Common myeloid progenitor, CD34-positive (primary cell): ENCODE data around the gene SLX4IP.
A peak's percentile ranks its signal among the peaks of the same experiment; 100 is the strongest.

Experiments
- CTCF ChIA-PET: fragments of 350-600 bp; sonication (Branson Sonifier 250); formaldehyde crosslinking; loops from one replicate; lab custom pipeline; 2021; ENCODE audit warnings: antibody characterized with exemption; lab: Charles Lee
- POLR2A ChIA-PET: fragments of 350-600 bp; sonication (Branson Sonifier 250); formaldehyde crosslinking; loops from one replicate; lab custom pipeline; 2021; ENCODE audit warnings: antibody characterized with exemption; lab: Charles Lee
- DNase-seq, 3 donors: peaks; one replicate each; pipeline versions ENCODE4 v3.0.0 to v3.0.0-alpha.2; 2013
- H3K27ac ChIP-seq, 2 experiments: 1 replicate in 1 of 2; 2 replicates in 1 of 2; pipeline ENCODE4 v1.7.0; 2013; ENCODE audit warnings: inconsistent platforms in 2 of 2, low read length in 2 of 2, mild to moderate bottlenecking in 2 of 2, low read depth in 1 of 2, moderate library complexity in 1 of 2; ENCODE audit not compliant: severe bottlenecking in 2 of 2, insufficient read depth in 1 of 2, poor library complexity in 1 of 2
- H3K27me3 ChIP-seq, 5 experiments: replicated peaks in 2 of 5; 1 replicate in 3 of 5; 2 replicates in 2 of 5; pipeline versions ENCODE4 v1.6.1 to v1.7.0; 2013; ENCODE audit warnings: low read length in 4 of 5, mild to moderate bottlenecking in 2 of 5, moderate library complexity in 2 of 5, inconsistent platforms in 1 of 5; ENCODE audit not compliant: insufficient read depth in 5 of 5, control insufficient read depth in 4 of 5
- H3K36me3 ChIP-seq, 4 experiments: 1 replicate in 2 of 4; 2 replicates in 2 of 4; pipeline versions ENCODE4 v1.6.1 to v1.7.0; 2013; ENCODE audit warnings: low read length in 3 of 4, control low read depth in 1 of 4, mild to moderate bottlenecking in 1 of 4; ENCODE audit not compliant: control insufficient read depth in 4 of 4, insufficient read depth in 4 of 4
- H3K4me1 ChIP-seq, 4 experiments: 1 replicate in 3 of 4; 2 replicates in 1 of 4; pipeline versions ENCODE4 v1.6.1 to v1.7.1; 2013; ENCODE audit warnings: low read length in 3 of 4, mild to moderate bottlenecking in 3 of 4, control low read depth in 1 of 4, inconsistent platforms in 1 of 4, moderate library complexity in 1 of 4; ENCODE audit not compliant: control insufficient read depth in 4 of 4, insufficient read depth in 4 of 4; ENCODE audit errors: control extremely low read depth in 1 of 4
- H3K4me3 ChIP-seq, 7 experiments: 1 replicate in 4 of 7; 2 replicates in 3 of 7; pipeline versions ENCODE4 v1.5.1 to v1.7.0; 2013; ENCODE audit warnings: mild to moderate bottlenecking in 7 of 7, low read length in 6 of 7, moderate library complexity in 6 of 7, inconsistent platforms in 2 of 7, low read depth in 2 of 7, control low read depth in 1 of 7; ENCODE audit not compliant: insufficient read depth in 4 of 7, control insufficient read depth in 1 of 7; ENCODE audit errors: extremely low read depth in 1 of 7
- H3K9me3 ChIP-seq, 5 experiments: 1 replicate in 4 of 5; 2 replicates in 1 of 5; pipeline versions ENCODE4 v1.6.1 to v1.7.1; 2013; ENCODE audit warnings: low read length in 4 of 5, mild to moderate bottlenecking in 2 of 5, inconsistent platforms in 1 of 5, low read depth in 1 of 5, moderate library complexity in 1 of 5; ENCODE audit not compliant: control insufficient read depth in 4 of 5, insufficient read depth in 2 of 5; ENCODE audit errors: control extremely low read depth in 1 of 5
- WGBS: methylation state at CpG from one replicate; pipeline ENCODE4 v1.1.5; 2013; ENCODE audit not compliant: insufficient coverage; 5-methylcytosine and 5-hydroxymethylcytosine counted together

Gene SLX4IP

GRCh38 chr20:10447028-10447427 lies 11.9 kb downstream of the SLX4IP start:
- no CpG with 5 or more reads among the region's 3 CpGs for WGBS
- Histone ChIP-seq H3K36me3 (peaks cover 0 to 4% (median 1%) of the 10 kb centered on the region in 4 experiments), H3K4me3 (peak overlapping the region in 3 of 7 experiments; percentile 20 to 52 (median 41)), H3K27me3 (no peaks in the 10 kb centered on the region), H3K4me1 (peaks cover 0 to 36% (median 18%) of the 10 kb centered on the region in 4 experiments), H3K9me3 (no peaks in the 10 kb centered on the region), H3K27ac (peak overlapping the region; percentile 2 to 64)
- ChIA-PET POLR2A (no interaction called here), CTCF (interaction anchor here (1.0 kb wide), 1 partner anchor 12 kb away, joined by 5 read pairs; the partner anchor contains the start of gene SLX4IP)
- DNase-seq, result peak; percentile 85 to 96 (median 92)

GRCh38 chr20:10448270-10449156 lies 13.4 kb downstream of the SLX4IP start:
- ChIA-PET POLR2A (no interaction called here), CTCF (interaction anchor here (1.0 kb wide), 1 partner anchor 88 kb away, joined by 3 read pairs; no protein-coding TSS in a partner anchor)
- Histone ChIP-seq H3K9me3 (no peaks in the 10 kb centered on the region), H3K4me3 (no peak overlapping the region), H3K4me1 (peaks cover 1 to 48% (median 24%) of the 10 kb centered on the region in 4 experiments), H3K27ac (no peak overlapping the region), H3K36me3 (peaks cover 0 to 4% (median 0%) of the 10 kb centered on the region in 4 experiments), H3K27me3 (no peaks in the 10 kb centered on the region)
- peak in 2 of 3 donors; percentile 38 to 61 for DNase-seq
- whole genome bisulfite sequencing, result 100% methylated on average over 2 of the region's 6 CpGs

GRCh38 chr20:10449270-10449669 lies 14.2 kb downstream of the SLX4IP start:
- ChIA-PET POLR2A (no interaction called here), CTCF (interaction anchor here (1.0 kb wide), 1 partner anchor 88 kb away, joined by 3 read pairs; no protein-coding TSS in a partner anchor)
- Histone ChIP-seq H3K36me3 (peaks cover 0 to 4% (median 0%) of the 10 kb centered on the region in 4 experiments), H3K4me3 (no peak overlapping the region), H3K4me1 (peaks cover 9 to 56% (median 31%) of the 10 kb centered on the region in 4 experiments), H3K9me3 (no peaks in the 10 kb centered on the region), H3K27me3 (no peaks in the 10 kb centered on the region), H3K27ac (no peak overlapping the region)
- 100% methylated on average over 2 of the region's 2 CpGs for WGBS
- DNase-seq, result no peak

DNA sequence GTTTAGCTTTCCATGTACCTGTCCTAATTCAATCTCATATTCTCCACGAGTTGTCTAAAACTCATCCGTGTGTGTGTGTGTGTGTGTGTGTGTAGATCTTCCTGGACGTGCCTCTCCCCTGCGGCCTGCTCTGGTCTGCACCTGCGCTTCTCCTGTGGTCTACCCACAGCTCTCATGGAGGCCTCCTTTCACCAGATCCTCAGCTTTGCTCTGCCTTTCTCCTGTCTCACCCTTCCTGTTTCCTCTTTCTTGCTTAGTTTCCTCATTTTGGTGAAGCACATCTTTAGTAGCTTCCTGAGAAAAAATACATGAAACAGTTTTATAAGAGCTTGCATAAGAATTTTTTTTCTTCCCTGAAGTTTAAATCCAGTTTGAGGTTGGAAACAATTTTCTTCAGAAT lies 18.1 kb downstream of the SLX4IP start:
- no peaks in the 10 kb centered on the region for H3K27me3 ChIP-seq
- 11% methylated on average over 1 of the region's 5 CpGs for WGBS
- peaks cover 13 to 58% (median 28%) of the 10 kb centered on the region in 4 experiments for H3K4me1 ChIP-seq
- CTCF ChIA-PET, result interaction anchor here (0.6 to 3.2 kb wide), 9 partner anchors 12 to 475 kb away, joined by 3 to 11 read pairs (median 5); partner anchors contain the start of genes MKKS and SLX4IP
- POLR2A ChIA-PET, result interaction anchor here (0.6 to 2.5 kb wide), 2 partner anchors 19 to 90 kb away, joined by 3 to 13 read pairs; partner anchors contain the start of genes MKKS and SLX4IP
- peaks cover 0 to 1% (median under 1%) of the 10 kb centered on the region in 4 experiments for H3K36me3 ChIP-seq
- peak; percentile 87 to 96 (median 93) for DNase-seq
- H3K27ac ChIP-seq, result peak overlapping the region in 1 of 2 experiments; percentile 76
- H3K9me3 ChIP-seq, result peaks cover 0 to 7% (median 2%) of the 10 kb centered on the region in 5 experiments
- peak overlapping the region in 3 of 7 experiments; percentile 12 to 58 (median 53) for H3K4me3 ChIP-seq

DNA sequence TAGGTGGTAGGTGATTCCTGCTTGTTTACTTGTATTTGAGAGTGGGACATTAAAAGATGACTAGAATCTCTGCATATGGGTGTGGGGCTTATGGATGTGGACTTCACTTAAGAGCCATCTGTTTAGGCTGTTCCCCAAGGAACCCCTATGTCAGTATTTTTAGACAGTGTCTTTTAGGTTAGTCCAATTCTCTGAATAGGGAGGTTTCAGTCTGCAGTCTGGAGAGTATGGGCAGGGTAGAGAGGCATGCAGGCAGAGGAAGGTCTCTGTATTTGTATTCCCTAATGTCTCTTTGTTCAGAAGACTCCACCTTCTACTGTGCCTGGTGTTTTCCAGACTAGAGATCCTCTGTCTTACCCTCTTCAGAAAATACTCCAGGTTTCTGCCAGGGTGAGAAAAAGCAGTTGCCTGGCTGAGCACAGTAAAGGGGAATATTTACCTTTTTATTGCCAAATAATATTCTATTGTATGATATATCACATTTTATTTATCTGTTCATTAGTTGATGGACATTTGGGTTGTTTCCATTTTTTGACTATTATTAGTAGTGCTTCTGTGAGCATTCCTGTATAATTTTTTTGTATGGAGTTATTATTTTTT lies 19.1 kb downstream of the SLX4IP start:
- peak in 1 of 3 donors; percentile 50 for DNase-seq
- Histone ChIP-seq H3K36me3 (peaks cover 0 to 7% (median 3%) of the 10 kb centered on the region in 4 experiments), H3K27ac (peak overlapping the region; percentile 47 to 76), H3K4me1 (peaks cover 13 to 48% (median 20%) of the 10 kb centered on the region in 4 experiments), H3K4me3 (peak overlapping the region in 3 of 7 experiments; percentile 16 to 58 (median 45)), H3K27me3 (no peaks in the 10 kb centered on the region), H3K9me3 (peaks cover 0 to 7% (median 2%) of the 10 kb centered on the region in 5 experiments)
- ChIA-PET POLR2A (no interaction called here), CTCF (interaction anchor here (1.7 to 1.9 kb wide), 3 partner anchors 11 to 20 kb away, joined by 6 to 8 read pairs (median 6); partner anchors contain the start of genes MKKS and SLX4IP)

GRCh38 chr20:10461495-10461894 lies 26.4 kb downstream of the SLX4IP start:
- H3K27me3 ChIP-seq, result no peaks in the 10 kb centered on the region
- CTCF ChIA-PET, result no interaction called here
- peaks cover 11 to 28% (median 15%) of the 10 kb centered on the region in 4 experiments for H3K36me3 ChIP-seq
- WGBS, result 100% methylated on average over 2 of the region's 2 CpGs
- H3K4me3 ChIP-seq, result no peak overlapping the region
- DNase-seq, result no peak
- POLR2A ChIA-PET, result no interaction called here
- no peak overlapping the region for H3K27ac ChIP-seq
- peaks cover 0 to 22% (median 7%) of the 10 kb centered on the region in 5 experiments for H3K9me3 ChIP-seq
- peaks cover 0 to 5% (median 3%) of the 10 kb centered on the region in 4 experiments for H3K4me1 ChIP-seq
